Measurements from ENCODE around the gene PCDH9.

PCDH9 gene

DNA sequence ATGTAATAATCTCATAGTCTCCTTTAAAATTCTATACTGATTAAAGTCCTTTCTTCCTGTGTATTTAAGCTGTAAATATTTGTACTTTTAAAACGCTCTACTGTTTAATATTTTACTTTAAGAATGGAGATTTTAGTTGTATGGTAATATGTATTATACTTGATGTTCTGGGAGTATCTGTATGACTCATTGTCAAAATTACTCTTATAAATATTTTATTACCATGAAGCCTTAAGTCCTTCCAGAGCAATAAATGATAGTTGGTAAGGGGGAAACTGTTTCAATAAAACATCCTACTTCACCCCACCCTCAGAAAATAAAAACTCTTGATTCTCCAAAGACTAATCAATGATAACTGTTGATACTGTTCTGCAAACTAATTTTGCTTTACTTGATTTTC, 6.4 kb downstream of the PCDH9 start:
- DNase-seq, result no peak

DNA sequence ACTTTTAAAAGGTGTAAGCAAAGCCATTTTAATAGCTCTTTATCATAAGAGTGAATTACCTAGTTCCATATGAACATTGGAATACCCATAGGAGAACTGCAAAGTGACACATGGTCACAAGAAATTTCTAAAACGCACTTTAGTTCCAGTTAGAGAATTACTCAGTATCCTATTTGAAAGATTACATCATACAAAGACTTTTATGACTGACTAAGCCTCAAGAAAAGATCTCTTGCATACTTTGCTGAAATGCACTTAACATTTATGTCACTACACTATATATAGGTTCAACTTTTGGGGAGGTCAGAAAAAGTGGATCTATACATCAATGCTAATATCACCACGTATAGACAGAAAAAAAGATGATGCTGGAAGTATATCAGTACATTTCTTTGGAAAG, 7.1 kb downstream of the PCDH9 start:
- DNase-seq, result no peak

DNA sequence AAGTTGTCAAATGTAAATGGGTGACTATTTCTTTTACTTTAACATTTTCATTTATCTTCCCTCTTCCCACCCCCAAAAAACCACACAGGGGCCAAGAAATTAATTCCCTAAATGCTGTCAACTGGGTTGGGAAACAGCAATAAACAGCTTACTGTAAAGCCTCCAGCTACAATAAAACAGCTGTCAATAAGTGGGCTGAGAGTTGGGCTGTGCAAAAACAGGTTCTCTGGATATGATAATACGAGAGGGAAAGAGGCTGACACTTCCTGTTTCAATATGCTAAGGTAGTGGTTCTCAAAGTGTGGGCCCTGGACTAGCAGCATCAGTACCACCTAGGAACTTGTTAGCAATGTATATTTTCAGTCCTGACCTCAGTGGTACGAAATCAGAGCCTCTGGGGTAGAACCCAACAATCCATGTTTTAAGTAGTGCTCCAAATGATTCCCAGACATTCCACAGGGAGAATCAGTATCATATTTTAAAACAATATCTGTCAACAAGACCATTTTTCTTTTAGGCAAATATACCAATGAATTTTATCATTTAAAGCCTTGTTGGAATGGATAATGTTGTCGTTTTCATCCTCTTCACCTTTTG, 8.4 kb downstream of the PCDH9 start:
- no peak for DNase-seq

DNA sequence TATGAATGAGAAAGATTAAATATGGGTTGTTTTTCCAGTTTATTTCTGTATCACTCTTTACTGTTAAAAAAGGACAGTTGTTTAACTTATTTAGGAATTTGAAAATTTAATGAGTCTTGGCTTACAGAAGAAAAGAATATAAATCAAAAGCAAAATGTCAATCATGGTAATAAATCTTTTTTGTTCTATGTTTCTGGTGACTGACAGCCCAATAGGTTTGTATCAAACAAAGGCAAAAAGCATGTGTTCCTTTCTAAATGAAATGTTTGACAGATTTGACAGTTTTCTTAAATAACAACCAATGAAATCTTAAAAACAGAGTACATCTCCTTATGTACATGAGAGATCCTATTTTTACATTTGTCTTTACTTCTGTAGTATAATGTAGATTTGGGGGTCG, 11.0 kb downstream of the PCDH9 start:
- no peak for DNase-seq

DNA sequence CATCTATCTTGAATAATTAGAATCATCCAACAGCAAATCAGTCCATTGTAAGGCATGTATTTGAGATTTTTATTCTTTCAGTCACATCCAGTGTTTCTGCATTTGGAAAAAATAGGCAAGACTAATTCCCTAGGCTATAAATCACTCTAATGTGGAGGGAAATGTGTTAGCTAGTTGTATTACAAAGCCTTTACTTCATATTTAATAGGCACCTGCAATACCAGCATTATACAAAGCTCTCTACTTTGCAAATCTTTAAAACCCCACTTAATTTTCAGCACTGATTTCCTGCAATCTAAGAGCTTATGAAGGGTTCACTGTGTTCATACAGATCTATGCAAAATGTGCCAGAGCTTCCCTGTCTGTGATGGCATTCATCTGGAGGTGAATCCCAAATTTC, 12.3 kb downstream of the PCDH9 start:
- no peak for DNase-seq

DNA sequence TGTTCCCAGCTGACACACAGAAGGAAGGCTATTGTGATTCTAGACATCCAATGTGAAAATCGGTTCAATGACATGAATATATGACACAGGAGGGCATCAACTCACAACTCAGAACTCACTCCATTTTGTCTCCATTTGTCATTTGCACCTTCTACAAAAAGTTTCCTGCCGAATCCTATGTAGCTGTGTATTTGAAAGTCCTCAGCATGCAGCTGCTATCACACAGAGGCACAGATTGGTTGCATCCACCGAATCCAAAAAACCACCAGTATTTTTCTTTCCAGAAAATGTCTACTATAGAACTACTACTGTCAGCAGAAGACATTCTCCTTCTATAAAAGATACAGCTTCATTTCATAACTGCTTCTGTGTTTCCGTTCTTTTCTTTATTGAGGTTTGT, 13.3 kb downstream of the PCDH9 start:
- DNase-seq, result no peak

DNA sequence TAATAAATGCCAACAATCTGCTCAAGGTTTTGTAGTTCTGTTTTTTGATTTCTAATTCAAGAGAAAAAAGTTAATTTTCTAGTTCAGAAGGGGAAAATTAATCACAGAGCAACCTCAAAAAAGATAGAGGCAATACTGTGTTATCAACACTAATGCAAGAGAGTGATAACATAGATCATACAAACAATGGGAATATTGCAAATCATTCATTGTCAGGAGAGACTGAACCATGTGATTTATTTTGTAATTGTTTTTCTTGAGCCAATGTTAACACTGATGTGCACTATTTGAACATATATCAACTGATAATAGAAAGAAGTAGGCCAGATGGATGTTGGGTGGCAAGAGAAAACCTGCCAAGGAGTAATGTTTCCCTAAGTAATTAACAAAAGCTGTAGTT, 19.9 kb downstream of the PCDH9 start:
- DNase-seq, result no peak

DNA sequence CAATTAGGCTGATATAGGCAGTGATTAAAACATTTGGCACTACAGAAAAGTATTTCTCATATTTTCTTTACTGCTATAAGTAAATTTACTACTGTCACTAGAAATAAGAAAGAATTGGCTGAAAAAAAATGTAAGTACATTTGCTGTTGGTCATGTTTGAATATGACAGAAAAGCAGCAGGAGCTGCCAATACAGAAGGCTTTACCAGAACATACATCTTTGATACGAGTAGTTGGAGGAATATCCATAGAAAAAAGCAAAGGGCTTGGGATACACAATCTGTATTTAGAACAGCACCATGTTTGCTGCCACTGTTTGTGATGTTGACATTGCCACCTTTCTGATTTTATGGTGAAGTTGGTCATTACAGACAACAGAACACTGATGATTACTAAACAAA, 21.6 kb downstream of the PCDH9 start:
- DNase-seq, result no peak

DNA sequence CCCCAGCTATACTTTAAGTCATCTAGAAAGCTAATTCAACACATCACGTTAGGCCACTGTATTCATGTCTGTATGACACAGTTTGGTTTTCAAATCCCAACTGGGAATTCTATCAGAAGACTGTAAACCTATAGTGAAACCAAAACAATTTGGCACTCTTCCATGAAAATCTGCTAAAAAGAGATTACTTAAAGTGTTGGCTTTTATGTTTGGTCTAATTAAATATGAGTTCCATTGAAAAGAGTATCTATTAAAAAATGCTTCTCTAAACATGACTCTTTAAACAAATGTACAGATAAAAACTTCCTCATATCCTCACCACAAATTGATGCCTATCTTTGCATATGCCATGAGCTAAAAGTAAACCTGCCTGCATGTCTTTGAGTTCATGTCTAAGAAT, 25.4 kb downstream of the PCDH9 start:
- no peak for DNase-seq

DNA sequence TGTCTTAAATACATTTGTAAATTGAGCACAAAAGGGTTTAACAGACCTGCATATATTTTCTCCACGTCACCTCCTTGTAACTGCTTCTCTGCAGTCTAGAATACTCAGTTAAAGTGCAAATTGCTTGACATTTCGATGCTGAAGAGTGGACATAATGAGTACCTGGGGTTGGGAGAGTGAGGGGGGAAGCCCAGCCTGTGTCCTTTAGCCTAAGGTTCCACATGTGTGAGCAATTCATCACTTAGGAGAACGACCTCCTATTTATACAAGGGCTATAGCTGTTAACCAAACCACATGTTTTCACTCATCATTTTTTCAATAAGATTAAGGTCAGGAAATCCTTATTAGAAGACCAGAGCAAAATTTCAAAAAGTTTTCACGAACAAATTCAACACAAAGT, 29.5 kb downstream of the PCDH9 start:
- no peak for DNase-seq

DNA sequence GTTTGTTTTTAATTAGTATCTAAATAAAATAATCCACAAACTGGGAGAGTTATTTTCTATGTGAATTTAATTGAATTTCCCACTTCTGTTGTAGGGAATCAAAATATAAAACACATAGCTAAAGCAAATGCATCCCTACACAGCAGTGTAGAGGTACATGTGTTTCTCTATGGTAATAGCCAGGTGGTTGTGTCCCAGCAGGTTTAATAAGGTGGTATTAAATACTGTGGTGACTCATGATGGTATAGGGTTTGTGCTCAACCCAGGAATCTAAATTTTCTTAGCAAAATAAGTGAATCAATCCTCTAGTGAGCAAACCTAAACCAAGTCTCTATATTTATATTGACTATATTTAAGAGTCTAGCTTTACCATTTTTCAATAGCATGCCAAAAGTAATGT, 30.0 kb downstream of the PCDH9 start:
- no peak for DNase-seq

DNA sequence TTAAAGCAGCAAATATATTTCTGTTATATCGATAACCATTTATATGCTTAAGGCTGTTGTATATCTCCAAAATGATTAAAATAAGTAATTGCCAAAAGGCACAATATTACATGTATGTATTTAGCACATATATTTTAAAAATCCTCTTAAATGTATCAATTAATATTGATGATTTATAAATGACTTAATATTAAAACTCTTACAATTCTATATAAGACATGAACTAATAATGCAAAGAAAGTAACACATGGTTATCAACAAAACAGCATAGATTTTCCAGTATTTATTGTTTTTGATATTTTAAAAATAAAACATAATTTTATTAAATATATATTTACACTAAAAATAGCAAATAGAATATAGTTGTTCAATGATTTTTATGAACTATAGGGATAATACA, 32.4 kb downstream of the PCDH9 start:
- DNase-seq, result no peak

DNA sequence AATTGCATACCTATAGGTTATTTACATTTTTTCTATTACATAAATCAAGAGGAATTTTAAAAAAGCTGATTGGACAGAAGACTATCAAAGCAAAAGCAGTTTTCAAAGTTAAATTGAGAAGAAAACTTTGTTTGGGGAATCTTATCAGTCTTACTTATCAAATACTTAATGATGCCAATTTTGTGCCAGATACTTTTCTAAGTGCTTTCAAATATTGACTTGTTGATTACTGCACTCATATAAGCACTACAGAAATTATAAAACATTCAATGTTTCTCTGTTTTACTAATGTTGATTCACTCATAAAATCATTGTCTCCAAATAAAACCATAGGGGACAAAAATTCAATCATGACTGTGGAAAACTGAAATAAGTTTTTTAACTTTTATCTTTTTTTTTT, 36.2 kb downstream of the PCDH9 start:
- DNase-seq, result no peak

DNA sequence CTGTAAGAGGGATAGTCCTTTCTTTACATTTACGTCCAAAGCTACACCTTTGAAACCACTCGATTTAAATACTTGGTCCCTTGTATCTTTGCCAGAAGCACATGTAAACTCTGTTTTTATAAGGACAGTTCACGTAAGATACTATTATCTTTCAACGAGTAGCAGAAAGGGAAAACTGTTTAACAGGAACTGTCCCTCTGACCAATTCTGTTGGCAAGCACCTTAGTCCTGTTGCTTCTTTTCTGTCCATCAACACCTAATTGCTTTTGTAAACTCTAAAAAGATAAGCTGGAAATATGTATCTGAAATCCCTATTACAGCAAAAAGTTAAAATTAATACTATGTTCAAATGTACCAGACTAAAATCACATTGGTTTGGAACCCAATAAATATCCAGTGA, 37.4 kb downstream of the PCDH9 start:
- DNase-seq, result no peak

DNA sequence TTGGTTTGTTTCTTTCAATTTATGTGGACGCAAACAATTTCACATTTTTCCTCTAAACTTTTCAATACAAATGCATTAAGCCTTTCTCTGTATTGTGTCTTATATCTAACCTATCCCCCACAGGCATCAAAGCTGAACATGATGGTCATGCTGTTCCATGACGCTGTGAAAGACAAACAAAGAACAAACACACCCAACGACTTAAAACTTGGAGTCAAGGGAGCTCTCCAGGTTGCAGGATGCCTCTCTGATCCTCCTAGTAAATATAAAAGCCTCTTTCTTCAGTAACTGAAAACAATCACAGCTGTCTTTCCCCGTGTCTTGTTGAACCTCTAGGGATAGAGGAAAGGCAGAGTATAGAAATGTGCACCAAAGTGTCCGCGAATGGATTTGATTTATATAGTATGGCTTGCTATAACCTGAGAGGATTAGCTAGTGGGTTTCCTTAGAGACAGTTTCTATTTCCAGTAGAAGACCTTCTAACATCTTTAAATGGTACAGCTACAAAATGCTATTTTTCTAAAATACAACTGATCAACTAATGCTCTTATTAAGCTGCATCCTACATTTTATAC, 43.1 kb downstream of the PCDH9 start:
- DNase-seq, result no peak

DNA sequence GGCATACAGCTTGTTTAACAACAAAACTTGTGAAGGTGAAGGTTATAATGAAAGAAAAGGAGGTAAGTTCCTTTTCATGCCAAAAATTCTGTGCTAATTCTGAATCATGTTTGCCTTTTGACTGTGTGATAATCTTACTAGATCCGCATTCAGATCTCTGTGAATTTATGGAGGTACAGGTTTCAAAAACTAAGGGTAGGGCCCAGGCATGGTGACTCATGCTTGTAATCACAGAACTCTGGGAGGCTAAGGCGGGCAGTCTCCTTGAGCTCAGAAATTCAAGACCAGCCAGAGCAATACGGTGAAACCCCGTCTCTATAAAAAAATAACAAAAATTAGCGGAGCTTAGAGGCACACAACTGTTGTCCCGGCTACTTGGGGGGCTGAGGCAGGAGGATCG, 45.9 kb downstream of the PCDH9 start:
- no peak for DNase-seq

DNA sequence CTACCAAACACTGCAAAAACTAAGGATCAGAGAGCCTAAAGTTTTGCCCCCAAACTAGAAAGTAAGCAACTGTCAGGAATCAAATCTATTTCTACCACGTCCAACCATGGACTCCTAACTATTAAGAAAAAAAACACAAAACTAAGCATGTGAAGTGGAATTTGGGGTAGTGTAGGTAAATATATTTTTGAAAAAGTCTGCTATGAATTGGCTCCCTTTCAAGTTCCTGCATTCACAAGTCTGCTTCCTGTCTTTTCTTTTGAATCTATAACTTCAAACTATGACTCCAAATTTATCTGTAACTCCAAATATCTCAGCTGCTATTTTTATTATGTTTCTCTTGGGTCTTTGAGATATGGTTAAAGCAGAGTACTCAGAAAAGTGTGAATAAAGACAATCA, 47.0 kb downstream of the PCDH9 start:
- DNase-seq, result no peak

DNA sequence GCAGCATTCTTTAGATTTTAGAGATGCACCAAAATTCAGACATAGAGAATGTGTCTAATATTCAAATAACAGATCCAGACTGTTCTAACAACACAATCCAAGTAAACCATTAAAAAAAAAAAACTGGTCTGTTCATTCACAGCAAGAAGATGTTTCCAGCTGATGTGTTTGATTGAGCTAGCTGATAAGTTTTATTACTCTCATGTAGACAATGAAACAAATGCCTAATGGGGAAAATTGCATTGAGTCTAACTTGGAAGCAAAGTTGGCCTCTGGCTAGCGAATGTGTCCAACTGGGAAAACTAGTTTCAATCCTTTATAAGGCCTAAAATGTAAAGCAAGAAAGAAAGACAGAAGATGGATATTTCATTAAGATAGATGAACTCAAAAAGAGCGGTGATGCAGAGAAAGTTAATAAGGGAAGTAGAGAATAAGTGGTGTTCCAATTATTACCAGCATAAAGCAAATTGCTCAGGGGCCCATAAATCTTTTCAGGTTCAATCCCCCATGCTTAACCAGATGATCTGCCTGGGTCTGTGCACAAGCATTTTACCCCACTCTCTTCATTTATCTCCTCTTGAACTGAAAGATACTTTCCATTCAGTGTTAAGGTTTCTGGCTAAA, 54.2 kb downstream of the PCDH9 start:
- no peak for DNase-seq

DNA sequence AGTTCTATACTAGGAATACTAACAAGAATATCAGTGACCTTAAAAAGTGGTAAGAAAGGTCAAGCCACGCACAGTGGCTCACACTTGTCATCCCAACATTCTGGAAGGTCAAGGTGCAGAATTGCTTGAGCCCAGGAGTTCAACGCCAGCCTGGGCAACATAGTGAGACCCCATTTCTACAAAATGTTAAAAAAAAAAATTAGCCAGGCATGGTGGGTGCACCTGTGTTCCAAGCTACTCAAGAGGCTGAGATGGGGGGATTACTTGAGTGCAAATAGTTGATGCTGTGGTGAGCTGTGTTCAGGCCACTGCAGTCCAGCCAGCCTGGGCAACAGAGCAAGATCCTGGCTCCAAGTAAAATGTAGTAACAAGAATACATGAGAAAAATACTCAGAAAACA, 61.8 kb downstream of the PCDH9 start:
- no peak for DNase-seq

DNA sequence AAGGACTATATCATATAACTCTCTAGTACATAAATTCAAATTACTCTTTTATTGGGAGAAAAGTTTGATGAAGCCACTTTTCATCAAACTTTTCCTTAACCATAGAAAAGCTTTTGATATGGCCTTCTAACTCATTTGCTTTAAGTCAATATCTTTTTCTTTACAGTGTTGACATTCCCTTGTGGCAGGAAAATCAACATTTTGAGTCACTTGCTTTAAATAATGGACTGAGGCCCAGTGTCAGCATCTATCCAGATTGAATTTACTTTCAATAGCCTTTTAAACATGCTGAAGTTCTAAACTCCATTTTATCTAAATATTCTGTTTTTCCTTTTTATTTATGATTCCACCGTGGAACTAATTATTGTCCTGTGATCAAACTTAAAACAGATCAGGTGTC, 62.7 kb downstream of the PCDH9 start:
- no peak for DNase-seq

DNA sequence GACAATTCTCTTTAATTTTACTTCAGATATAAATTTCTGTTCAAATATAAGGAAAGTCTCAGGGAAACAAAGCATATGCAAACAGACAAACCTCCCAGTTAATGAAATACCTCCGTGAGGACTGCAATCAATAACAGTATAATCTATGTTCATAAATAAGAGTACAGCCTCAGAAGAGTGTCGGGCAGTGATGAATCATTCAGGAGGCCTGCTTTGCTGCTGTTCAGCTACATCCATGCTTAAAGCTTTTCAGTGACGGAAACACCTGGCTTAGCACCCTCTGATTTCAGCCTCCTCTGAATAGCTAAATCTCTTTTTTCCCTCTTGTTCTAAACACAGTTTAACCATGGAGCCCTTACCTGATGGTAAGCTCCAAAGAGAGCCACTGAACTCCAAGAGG, 69.0 kb downstream of the PCDH9 start:
- no peak for DNase-seq

DNA sequence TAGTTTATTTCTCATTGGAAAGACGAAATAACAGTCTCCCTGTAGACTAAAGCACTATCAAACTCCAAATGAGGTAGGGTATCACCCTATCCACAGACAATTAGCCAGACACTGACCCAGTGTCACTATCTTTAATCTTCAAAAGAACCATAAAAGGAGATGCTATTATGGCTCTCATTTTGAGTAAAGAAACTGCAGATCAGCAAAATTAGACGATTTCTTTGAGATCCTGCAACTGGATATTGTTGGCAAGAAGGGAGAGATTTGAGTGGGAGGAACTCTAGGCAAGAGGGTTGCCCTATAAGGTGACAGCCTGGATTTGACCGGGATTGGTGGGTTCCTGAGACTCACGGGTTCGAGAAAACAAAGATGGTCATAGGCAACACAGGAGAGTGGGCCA, 71.2 kb downstream of the PCDH9 start:
- DNase-seq, result no peak

DNA sequence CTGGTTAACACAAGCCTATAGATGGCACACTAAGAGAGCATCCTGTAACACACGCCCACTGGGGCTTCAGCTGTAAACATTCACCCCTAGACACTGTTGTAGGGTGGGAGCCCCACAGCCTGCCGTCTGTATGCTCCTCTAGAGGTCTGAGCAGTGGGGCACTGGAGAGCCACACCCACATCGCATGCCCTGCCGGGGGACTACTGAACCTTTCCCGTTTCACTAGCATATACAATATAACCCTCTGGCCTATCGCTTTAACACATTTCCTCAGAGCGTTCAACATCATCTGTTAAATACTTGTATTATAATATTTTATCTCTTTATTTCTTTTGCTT, 73.4 kb downstream of the PCDH9 start:
- no peak for DNase-seq

DNA sequence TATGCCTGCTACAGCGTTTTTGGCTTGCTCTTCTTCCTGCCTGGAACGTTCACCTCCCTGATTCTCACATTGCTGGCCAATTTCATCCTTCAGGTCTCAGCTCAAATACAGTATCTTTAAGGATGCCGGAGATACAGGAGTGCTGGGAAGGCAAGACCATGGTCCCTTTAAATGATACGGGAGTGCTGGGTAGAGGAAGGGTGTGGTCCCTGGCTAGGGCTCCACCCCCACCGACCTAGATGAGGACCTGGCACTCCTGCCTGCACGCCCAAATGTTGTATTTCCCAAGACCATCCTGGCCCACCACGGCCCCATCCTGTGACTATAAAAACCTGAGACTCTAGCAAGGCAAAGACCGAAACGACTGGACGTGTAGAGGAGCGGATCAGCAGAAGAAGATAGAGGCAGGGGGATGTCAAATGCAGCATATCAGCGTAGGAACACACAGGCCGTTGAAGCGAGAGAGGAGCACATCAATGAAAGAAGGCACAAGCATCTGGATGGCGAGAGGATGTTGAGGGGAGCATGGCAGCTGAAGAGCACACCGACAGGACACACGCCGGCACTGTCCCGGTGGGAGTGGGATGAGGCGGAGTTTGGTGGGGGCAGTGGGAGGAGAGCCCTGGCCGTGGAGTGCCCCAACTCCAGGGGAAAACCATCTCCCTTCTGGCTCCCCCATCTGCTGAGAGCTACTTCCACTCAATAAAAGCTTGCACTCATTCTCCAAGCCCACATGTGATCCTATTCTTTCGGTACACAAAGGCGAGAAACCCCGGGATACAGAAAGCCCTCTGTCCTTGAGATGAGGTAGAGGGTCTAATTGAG, 74.0 kb downstream of the PCDH9 start:
- DNase-seq, result no peak
